ENCODE data around the gene ZNF117.
A peak's percentile ranks its signal among the peaks of the same experiment; 100 is the strongest.
"Not testable (repeated sequence)": the region's sequence is repeated elsewhere in the genome, so short reads cannot be mapped to it uniquely, and the experiment has no call there.

The ZNF117 gene

GRCh38 chr7:64990936-64991335 is at the start of gene ZNF117:
Gene ZNF117, minus strand, starts transcription at chr7:64991036.
- H3K4me3 ChIP-seq (ENCODE audit: low read depth, low read length): no peak within 1 kb of the TSS
- no peak for DNase-seq (ENCODE audit: low read depth)

- not testable (repeated sequence) for DNase-seq (ENCODE audit: low read depth)
- peak overlapping the region; percentile 61 for H3K4me3 ChIP-seq (ENCODE audit: low read depth, low read length)
Measured at GRCh38 chr7:65038767-65039166, 47.9 kb upstream of the ZNF117 start.

- H3K4me3 ChIP-seq (ENCODE audit: low read depth, low read length): peak overlapping the region; percentile 61
- peak; percentile 70 for DNase-seq (ENCODE audit: low read depth)
Measured at GRCh38 chr7:65037740-65038688, 47.2 kb upstream of the ZNF117 start.

- not testable (repeated sequence) for H3K4me3 ChIP-seq (ENCODE audit: low read depth, low read length); DNase-seq (ENCODE audit: low read depth)
Measured at GRCh38 chr7:65036526-65036925, 45.7 kb upstream of the ZNF117 start.

GRCh38 chr7:65035469-65035868 is 44.6 kb upstream of the ZNF117 start:
- not testable (repeated sequence) for H3K4me3 ChIP-seq (ENCODE audit: low read depth, low read length); DNase-seq (ENCODE audit: low read depth)

- DNase-seq (ENCODE audit: low read depth): not testable (repeated sequence)
Measured at GRCh38 chr7:65034120-65034782, 43.4 kb upstream of the ZNF117 start.

GRCh38 chr7:65033391-65033790 is 42.6 kb upstream of the ZNF117 start:
- H3K4me3 ChIP-seq (ENCODE audit: low read depth, low read length); DNase-seq (ENCODE audit: low read depth): not testable (repeated sequence)

More at GRCh38 chr7:65034120-65034782, 43.4 kb upstream of the ZNF117 start:
- not testable (repeated sequence) for H3K4me3 ChIP-seq (ENCODE audit: low read depth, low read length)

GRCh38 chr7:65025023-65025422 is 34.2 kb upstream of the ZNF117 start:
- not testable (repeated sequence) for DNase-seq (ENCODE audit: low read depth); H3K4me3 ChIP-seq (ENCODE audit: low read depth, low read length)

GRCh38 chr7:65020978-65021377 is 30.1 kb upstream of the ZNF117 start:
- DNase-seq (ENCODE audit: low read depth); H3K4me3 ChIP-seq (ENCODE audit: low read depth, low read length): not testable (repeated sequence)

GRCh38 chr7:65009881-65010280 is 19.0 kb upstream of the ZNF117 start:
- not testable (repeated sequence) for H3K4me3 ChIP-seq (ENCODE audit: low read depth, low read length)

GRCh38 chr7:65009394-65009793 is 18.6 kb upstream of the ZNF117 start:
- not testable (repeated sequence) for DNase-seq (ENCODE audit: low read depth); H3K4me3 ChIP-seq (ENCODE audit: low read depth, low read length)

More at GRCh38 chr7:65009881-65010280, 19.0 kb upstream of the ZNF117 start:
- not testable (repeated sequence) for DNase-seq (ENCODE audit: low read depth)

GRCh38 chr7:65007036-65007435 is 16.2 kb upstream of the ZNF117 start:
- not testable (repeated sequence) for H3K4me3 ChIP-seq (ENCODE audit: low read depth, low read length); DNase-seq (ENCODE audit: low read depth)

- peak within 1 kb of the TSS; percentile 89 for H3K4me3 ChIP-seq (ENCODE audit: low read depth, low read length)
- peak; percentile 80 for DNase-seq (ENCODE audit: low read depth)
Measured at GRCh38 chr7:65006094-65006992, 15.5 kb upstream of the ZNF117 start, which contains the start of gene ERV3-1. Gene ERV3-1, minus strand, starts transcription at chr7:65006687. Its CDS starts 13,661 bp downstream, at chr7:64993026.

- no peak overlapping the region for H3K4me3 ChIP-seq (ENCODE audit: low read depth, low read length)
- no peak for DNase-seq (ENCODE audit: low read depth)
Measured at GRCh38 chr7:65004575-65004974, 13.7 kb upstream of the ZNF117 start.

GRCh38 chr7:65002972-65003585 is 12.2 kb upstream of the ZNF117 start:
- no peak for DNase-seq (ENCODE audit: low read depth)
- H3K4me3 ChIP-seq (ENCODE audit: low read depth, low read length): no peak overlapping the region

- no peak for DNase-seq (ENCODE audit: low read depth)
- H3K4me3 ChIP-seq (ENCODE audit: low read depth, low read length): no peak overlapping the region
Measured at GRCh38 chr7:65001291-65001814, 10.5 kb upstream of the ZNF117 start.

GRCh38 chr7:64999165-65000004 is 8.5 kb upstream of the ZNF117 start:
- peak; percentile 67 for DNase-seq (ENCODE audit: low read depth)
- H3K4me3 ChIP-seq (ENCODE audit: low read depth, low read length): no peak overlapping the region

GRCh38 chr7:64998865-64999164 is 8.0 kb upstream of the ZNF117 start:
- DNase-seq (ENCODE audit: low read depth): no peak
- H3K4me3 ChIP-seq (ENCODE audit: low read depth, low read length): no peak overlapping the region

Measured in skeletal muscle cell (primary cell).